NCI-H526 (cell line): ENCODE data around the gene IGSF9.

Source experiments
- DNase-seq, 2 experiments: peaks; one replicate each; lab custom pipeline; 2025; lab: John Stamatoyannopoulos, UW

The IGSF9 gene

DNA sequence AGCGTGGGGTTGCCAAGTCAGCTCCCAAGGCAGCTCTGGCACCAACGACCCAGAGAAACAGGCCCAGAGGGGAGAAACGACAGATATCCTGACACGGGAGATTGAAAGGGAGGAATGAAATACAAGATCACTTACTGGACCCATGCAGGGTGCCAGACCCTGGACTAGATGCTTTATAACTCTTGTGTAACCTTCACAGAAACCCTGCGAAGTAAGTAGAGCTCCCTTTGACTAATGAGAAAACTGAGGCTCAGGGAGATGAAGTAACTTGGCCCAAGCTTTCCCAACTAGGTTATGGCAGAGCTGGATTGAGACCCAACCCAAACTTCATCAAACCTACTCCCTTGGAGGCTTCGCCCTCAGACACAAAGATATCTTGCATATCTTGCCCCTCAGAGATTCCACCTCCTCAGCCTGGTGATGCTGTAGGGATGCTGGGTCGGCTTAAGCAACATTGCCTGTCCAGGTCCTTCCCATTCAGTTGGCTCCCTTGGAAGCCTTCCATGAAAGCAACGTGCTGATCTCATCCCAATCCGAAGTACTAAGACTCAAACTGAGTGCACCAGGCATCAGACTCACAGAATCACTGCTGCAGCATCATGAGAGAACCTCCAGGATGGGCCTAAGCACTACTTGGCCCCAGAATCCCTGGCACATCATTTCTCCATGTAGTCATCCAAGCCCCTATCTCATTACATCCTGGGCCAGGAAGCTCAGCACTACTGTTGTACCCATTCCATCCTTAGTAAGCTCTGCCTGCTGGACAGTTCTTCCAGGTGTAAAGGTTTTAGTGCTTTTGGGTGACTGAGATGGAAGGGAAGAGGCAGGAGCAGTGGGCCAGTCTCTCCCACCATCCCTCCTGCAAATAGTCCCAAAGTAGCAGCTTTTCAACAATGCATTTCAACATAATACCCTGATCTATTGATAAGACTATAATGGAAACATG lies 1.1 kb upstream of the IGSF9 start:
- no peak for DNase-seq

GRCh38 chr1:159944623-159945455 lies 574 bp downstream of the IGSF9 start:
- DNase-seq, result peak in 1 of 2 experiments; percentile 73

- no peak for DNase-seq
These were observed 1.3 kb downstream of the IGSF9 start for GRCh38 chr1:159943908-159944622.

DNA sequence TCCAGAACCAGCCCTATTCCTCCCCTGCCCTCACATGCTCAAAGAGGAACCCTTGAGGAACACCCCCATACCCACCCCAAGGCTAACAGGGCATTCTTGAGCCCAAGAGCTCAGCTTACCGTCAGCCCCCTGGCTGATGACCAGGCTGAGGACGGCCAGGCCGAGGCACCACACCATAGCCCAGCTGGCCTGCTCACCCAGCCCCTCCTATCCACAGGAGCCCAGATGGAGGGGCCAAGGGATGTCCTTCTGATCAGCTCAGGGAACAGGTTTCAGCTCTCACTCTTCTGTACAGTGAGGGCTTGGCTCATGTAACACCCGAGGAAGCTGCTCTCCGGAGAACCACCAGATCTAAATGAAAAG lies 2.2 kb downstream of the IGSF9 start:
- DNase-seq, result no peak

DNA sequence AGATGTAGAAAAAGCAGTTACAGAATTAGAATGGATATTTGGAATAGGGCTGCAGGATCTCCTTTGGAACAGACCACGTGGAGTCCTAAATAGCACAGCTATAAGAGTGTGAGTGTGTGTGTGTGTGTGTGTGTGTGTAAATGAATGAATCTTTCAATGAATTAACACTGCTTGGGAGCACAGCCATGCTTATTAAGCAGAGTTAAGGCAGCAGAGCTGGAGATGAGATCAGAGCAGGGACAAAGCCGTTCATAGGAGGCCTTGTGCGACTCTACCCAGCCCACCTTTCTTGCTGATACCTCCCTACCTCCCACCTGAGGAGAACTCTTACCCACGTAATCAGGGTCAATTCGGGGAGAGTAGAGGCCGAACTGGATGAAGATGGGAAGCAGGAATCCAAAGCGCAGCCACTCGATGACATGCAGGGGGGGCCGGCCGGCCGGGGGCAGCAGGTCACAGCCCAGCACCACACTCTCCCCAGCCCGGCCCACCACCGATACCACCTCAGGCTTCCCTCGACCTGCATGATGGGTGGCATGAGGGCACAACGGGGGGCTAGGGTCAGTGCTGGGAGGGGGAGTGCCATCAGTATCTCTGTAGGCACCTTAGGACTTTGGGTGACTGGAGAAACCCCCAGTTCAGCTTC lies 2.7 kb downstream of the IGSF9 start:
- no peak for DNase-seq

DNA sequence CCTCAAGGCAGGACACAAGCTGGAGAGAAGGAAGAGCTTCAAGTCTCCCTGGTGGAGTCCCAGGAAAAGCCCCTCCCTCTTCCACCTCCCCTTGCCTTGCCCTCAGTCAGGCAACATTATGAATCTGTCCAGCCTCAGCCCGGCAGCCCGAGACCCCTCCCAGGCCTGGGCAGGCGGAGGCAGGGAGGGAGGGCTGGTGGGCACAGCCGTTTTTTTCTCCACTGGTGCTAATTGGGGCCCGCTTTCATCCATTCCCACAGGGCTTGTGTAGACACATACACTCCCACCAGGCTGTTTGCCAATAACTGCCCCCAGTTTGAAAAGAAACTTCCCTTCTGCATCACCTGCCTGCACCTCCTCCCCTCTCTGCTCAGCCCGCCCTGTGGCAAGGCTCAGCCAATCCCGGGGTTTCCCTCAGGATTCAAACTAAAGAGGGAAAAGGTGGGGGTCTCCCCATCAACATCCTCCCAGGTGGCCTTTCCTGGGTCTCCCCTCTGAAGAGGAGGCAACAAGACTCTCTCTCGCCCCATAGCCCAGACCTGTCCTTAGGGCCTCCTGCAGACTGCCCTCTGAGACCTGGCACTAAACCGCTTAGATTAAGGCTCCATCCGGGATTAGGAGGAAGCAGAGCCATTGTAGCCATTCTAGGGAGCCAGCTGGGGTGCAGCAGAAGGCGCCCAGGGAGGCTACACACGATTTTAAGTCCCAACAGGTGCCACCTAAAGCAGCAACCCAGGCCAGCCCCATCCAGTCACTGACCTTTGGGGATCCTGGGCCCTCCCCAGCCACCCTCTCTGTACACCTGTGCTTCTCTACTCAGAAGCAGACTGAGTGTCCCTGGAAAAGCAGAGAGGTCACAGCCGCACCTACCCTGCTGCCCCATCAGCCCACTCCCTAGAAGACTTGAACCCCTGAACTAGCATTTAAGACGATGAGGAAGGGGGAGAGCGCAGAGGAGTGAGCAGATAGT lies 3.5 kb downstream of the IGSF9 start:
- DNase-seq, result no peak

DNA sequence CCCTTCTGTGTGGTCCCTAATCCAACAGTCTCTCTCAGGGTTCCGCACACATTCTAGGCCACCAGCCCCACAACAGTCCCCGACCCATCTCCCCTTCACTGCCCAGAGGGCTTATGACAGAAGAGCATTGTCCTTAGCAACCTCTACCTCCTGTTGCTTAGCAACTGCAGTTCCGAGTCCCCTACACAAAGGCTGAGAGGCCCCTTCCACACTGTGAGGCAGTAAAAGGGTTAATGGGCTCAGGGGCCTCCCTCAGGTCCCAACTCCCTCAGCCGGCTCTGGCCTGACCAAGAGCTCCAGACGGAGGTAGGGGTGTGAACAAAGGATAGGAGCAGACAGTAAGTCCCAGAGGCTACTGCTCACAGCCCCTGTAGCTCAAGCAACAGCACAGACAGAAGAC lies 4.3 kb downstream of the IGSF9 start:
- no peak for DNase-seq

DNA sequence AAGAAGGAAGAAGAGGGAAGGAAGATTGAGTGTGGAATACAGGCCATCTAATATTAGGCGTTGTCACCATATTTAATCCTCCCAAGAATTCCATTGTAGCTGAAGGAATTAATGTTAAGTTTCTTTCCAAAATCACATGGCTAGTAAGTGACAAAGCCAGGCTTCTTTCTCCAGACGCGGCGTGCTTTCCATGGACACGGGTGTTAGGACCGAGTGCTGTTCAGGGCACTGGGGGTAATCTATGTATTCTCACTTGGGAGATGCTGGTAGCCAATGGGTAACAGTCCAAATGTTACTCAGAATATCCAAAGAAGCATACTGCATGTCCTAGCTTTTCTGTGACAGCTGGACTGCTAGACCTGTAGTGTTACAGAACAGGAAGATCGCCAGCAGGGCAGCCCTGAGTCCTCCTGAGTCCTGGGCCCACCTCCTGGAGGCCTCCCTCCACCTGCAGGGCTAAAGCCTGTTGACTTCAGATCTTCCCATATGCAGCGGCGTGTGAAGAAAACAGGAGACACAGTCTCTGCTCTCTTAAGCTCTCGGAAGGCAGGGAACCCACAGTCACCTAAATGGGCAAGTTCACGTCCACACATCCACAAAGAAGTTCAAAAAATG lies 5.3 kb downstream of the IGSF9 start:
- no peak for DNase-seq

GRCh38 chr1:159939678-159940002 lies 5.8 kb downstream of the IGSF9 start:
- DNase-seq, result no peak

- DNase-seq, result no peak
These were observed 6.3 kb downstream of the IGSF9 start for GRCh38 chr1:159938905-159939677.

- peak in 1 of 2 experiments; percentile 27 for DNase-seq
These were observed 7.1 kb downstream of the IGSF9 start for GRCh38 chr1:159938211-159938852.

DNA sequence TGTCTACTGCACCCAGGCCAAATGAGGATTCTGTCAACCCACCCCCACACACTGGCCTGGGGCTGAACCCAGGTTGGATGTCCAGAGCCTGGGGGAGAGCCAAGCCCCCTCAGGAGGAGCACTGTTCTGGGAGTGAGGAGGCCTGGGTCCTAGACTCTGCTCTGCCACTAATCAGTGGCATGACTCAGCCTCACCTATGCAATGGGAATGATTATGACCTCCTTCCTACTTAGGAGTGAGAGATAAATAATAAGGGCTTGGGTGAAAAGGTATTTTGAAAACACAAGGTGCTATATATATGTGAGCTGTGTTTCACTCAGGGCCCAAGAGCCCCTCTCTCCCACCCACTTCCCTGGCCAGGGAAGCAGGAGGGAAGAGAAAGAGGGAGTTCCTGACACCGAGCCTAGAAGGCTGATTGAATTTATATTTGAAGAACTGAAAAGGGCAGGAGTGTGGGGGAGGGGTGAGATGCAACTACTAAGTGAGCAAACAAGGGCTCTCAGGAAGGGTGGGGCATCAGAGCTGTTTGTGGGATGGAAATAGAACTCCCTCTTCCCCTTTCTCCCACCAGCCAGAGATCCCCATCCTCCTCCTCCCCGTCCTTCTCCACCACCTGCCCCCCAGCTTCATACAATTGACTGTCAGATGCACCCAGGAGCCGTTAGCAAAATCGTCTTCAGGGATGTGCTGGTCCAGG lies 8.2 kb downstream of the IGSF9 start:
- peak; percentile 45 to 77 for DNase-seq

- DNase-seq, result peak; percentile 61 to 91
These were observed 9.0 kb downstream of the IGSF9 start for GRCh38 chr1:159936273-159936904.

- DNase-seq, result no peak
These were observed 9.6 kb downstream of the IGSF9 start for GRCh38 chr1:159935719-159936272.

GRCh38 chr1:159935305-159935704 lies 10.1 kb downstream of the IGSF9 start:
- no peak for DNase-seq

GRCh38 chr1:159934136-159935039 lies 11.0 kb downstream of the IGSF9 start:
- DNase-seq, result no peak

- no peak for DNase-seq
These were observed 12.1 kb downstream of the IGSF9 start for GRCh38 chr1:159933347-159933746.
